CD4-positive, CD25-positive, alpha-beta regulatory T cell (primary cell): ENCODE measurements around the gene ZNF678. TPM values are rescaled to one million over a fixed set of nuclear protein-coding genes. Genes with fewer than 3 reads are reported as not detected.
"Not testable (repeated sequence)": the region's sequence is repeated elsewhere in the genome, so short reads cannot be mapped to it uniquely, and the experiment has no call there.

Source experiments
- ATAC-seq, 2 donors: fragments of 150-1000 bp; cut with Tn5 transposase; one replicate each; pipeline ENCODE4 v1.10.0; 2021; ENCODE audit warnings: low read depth in 2 of 2, moderate number of reproducible peaks in 2 of 2, moderate library complexity in 1 of 2
- DNase-seq, 3 donors: peaks; one replicate each; pipeline versions ENCODE4 v3.0.0 to v3.0.0-alpha.2; 2012 to 2022; ENCODE audit warnings: mixed read lengths in 1 of 3
- H3K27ac ChIP-seq: one replicate; pipeline ENCODE4 v1.7.0; 2013; ENCODE audit warnings: mild to moderate bottlenecking, low read length; ENCODE audit not compliant: insufficient read depth, poor library complexity, severe bottlenecking
- H3K27me3 ChIP-seq: one replicate; pipeline ENCODE4 v1.7.0; 2013; ENCODE audit warnings: low read length; ENCODE audit not compliant: control insufficient read depth, insufficient read depth
- H3K36me3 ChIP-seq: one replicate; pipeline ENCODE4 v1.7.0; 2013; ENCODE audit warnings: mild to moderate bottlenecking, low read length, moderate library complexity; ENCODE audit not compliant: control insufficient read depth, insufficient read depth
- H3K4me1 ChIP-seq: 2 replicates; pipeline ENCODE4 v1.7.0; 2013; ENCODE audit warnings: mild to moderate bottlenecking, low read length; ENCODE audit not compliant: insufficient read depth, control insufficient read depth, poor library complexity, severe bottlenecking
- H3K4me3 ChIP-seq: one replicate; pipeline ENCODE4 v1.7.0; 2013; ENCODE audit warnings: low read depth, mild to moderate bottlenecking, low read length, moderate library complexity
- H3K9me3 ChIP-seq, 2 experiments: 1 replicate in 1 of 2; 2 replicates in 1 of 2; pipeline ENCODE4 v1.7.0; 2013; ENCODE audit warnings: low read length in 2 of 2, mild to moderate bottlenecking in 1 of 2, moderate library complexity in 1 of 2; ENCODE audit not compliant: control insufficient read depth in 2 of 2
- H3K27ac Mint-ChIP-seq, 3 donors: one replicate each; pipeline ENCODE4 v1.8.0; 2020 to 2022; ENCODE audit warnings: mild to moderate bottlenecking in 3 of 3, mixed read lengths in 3 of 3, moderate library complexity in 2 of 3
- H3K27me3 Mint-ChIP-seq: one replicate; pipeline ENCODE4 v1.8.0; 2022; ENCODE audit warnings: mild to moderate bottlenecking, mixed read lengths
- H3K36me3 Mint-ChIP-seq: one replicate; pipeline ENCODE4 v1.8.0; 2020; ENCODE audit warnings: mixed read lengths
- H3K4me1 Mint-ChIP-seq, 4 donors: one replicate each; pipeline ENCODE4 v1.8.0; 2020 to 2022; ENCODE audit warnings: mixed read lengths in 4 of 4, mild to moderate bottlenecking in 1 of 4
- H3K4me3 Mint-ChIP-seq, 4 donors: one replicate each; pipeline ENCODE4 v1.8.0; 2020 to 2022; ENCODE audit warnings: mild to moderate bottlenecking in 4 of 4, mixed read lengths in 4 of 4, moderate library complexity in 3 of 4
- H3K9me3 Mint-ChIP-seq, 7 donors: one replicate each; pipeline ENCODE4 v1.8.0; 2020 to 2022; ENCODE audit warnings: mixed read lengths in 7 of 7, mild to moderate bottlenecking in 3 of 7, moderate library complexity in 2 of 7
- polyA plus RNA-seq, 4 donors: library from polyadenylated mRNA; unstranded; fragments of 300-500 nt; fragmentation: Illumina TruSeq; gene quantifications; one replicate each; pipeline ENCODE4 v1.2.3, GENCODE V29; 2021
- total RNA-seq: library from RNA; stranded (reverse); gene quantifications from one replicate; pipeline ENCODE4 v1.2.3, GENCODE V29; 2022

The ZNF678 gene
- total and polyA plus RNA-seq, 5 donors from 2014 or later, result 2.4 to 9.9 (median 3.9) TPM

GRCh38 chr1:227697321-227697864, 134.0 kb downstream of the ZNF678 start:
- Mint-ChIP-seq H3K36me3 (peaks cover 4% of the 10 kb centered on the region), H3K27ac (no peak overlapping the region), H3K4me3 (no peak overlapping the region), H3K4me1 (no peaks in the 10 kb centered on the region), H3K27me3 (no peaks in the 10 kb centered on the region), H3K9me3 (peaks cover 5 to 61% (median 28%) of the 10 kb centered on the region in 7 donors)
- H3K4me3 ChIP-seq, result no peak overlapping the region
- peaks cover 40 to 45% of the 10 kb centered on the region in 2 experiments for H3K9me3 ChIP-seq
- H3K27ac ChIP-seq, result no peak overlapping the region
- H3K4me1 ChIP-seq, result no peaks in the 10 kb centered on the region
- ATAC-seq, result no peak
- H3K36me3 ChIP-seq, result no peaks in the 10 kb centered on the region
- DNase-seq, result no peak
- no peaks in the 10 kb centered on the region for H3K27me3 ChIP-seq

- H3K4me3 ChIP-seq, H3K36me3 Mint-ChIP-seq, H3K36me3 ChIP-seq, H3K27ac Mint-ChIP-seq, H3K4me3 Mint-ChIP-seq, ATAC-seq, H3K4me1 ChIP-seq, H3K27ac ChIP-seq, H3K4me1 Mint-ChIP-seq, H3K27me3 Mint-ChIP-seq, H3K27me3 ChIP-seq, DNase-seq: not testable (repeated sequence)
- peaks cover 22 to 23% of the 10 kb centered on the region in 2 experiments for H3K9me3 ChIP-seq
- peaks cover 4 to 71% (median 27%) of the 10 kb centered on the region in 7 donors for H3K9me3 Mint-ChIP-seq
Measured at GRCh38 chr1:227701631-227702030, 138.3 kb downstream of the ZNF678 start.

GRCh38 chr1:227707846-227708245, 144.5 kb downstream of the ZNF678 start:
- Histone ChIP-seq H3K4me3 (no peak overlapping the region), H3K4me1 (no peaks in the 10 kb centered on the region), H3K9me3 (no peaks in the 10 kb centered on the region), H3K27ac (no peak overlapping the region), H3K36me3 (no peaks in the 10 kb centered on the region), H3K27me3 (no peaks in the 10 kb centered on the region)
- H3K27ac Mint-ChIP-seq, result no peak overlapping the region
- H3K4me1 Mint-ChIP-seq, result peaks cover 4 to 8% (median 7%) of the 10 kb centered on the region in 4 donors
- H3K9me3 Mint-ChIP-seq, result peaks cover 4 to 36% (median 17%) of the 10 kb centered on the region in 7 donors
- ATAC-seq (no peak), DNase-seq (no peak)
- no peaks in the 10 kb centered on the region for H3K36me3 Mint-ChIP-seq
- H3K27me3 Mint-ChIP-seq, result peaks cover 5% of the 10 kb centered on the region
- H3K4me3 Mint-ChIP-seq, result no peak overlapping the region

GRCh38 chr1:227709451-227709850, 146.1 kb downstream of the ZNF678 start:
- peaks cover under 1 to 11% of the 10 kb centered on the region in 2 experiments for H3K9me3 ChIP-seq
- H3K27ac ChIP-seq, result no peak overlapping the region
- H3K36me3 Mint-ChIP-seq, result no peaks in the 10 kb centered on the region
- H3K4me3 Mint-ChIP-seq, result no peak overlapping the region
- no peak overlapping the region for H3K27ac Mint-ChIP-seq
- no peaks in the 10 kb centered on the region for H3K4me1 ChIP-seq
- H3K4me1 Mint-ChIP-seq, result peaks cover 4 to 8% (median 7%) of the 10 kb centered on the region in 4 donors
- no peaks in the 10 kb centered on the region for H3K36me3 ChIP-seq
- DNase-seq (no peak), ATAC-seq (no peak)
- H3K4me3 ChIP-seq, result no peak overlapping the region
- H3K27me3 ChIP-seq, result no peaks in the 10 kb centered on the region
- peaks cover 5% of the 10 kb centered on the region for H3K27me3 Mint-ChIP-seq
- H3K9me3 Mint-ChIP-seq, result peaks cover 4 to 26% (median 13%) of the 10 kb centered on the region in 7 donors

- not testable (repeated sequence) for H3K36me3 Mint-ChIP-seq, H3K4me3 Mint-ChIP-seq, H3K27me3 ChIP-seq, DNase-seq, H3K27me3 Mint-ChIP-seq, H3K4me1 ChIP-seq, H3K36me3 ChIP-seq, H3K4me1 Mint-ChIP-seq, ATAC-seq, H3K27ac Mint-ChIP-seq, H3K27ac ChIP-seq, H3K4me3 ChIP-seq
- peaks cover 4 to 28% (median 19%) of the 10 kb centered on the region in 7 donors for H3K9me3 Mint-ChIP-seq
- peaks cover 5 to 14% of the 10 kb centered on the region in 2 experiments for H3K9me3 ChIP-seq
Measured at GRCh38 chr1:227710474-227710873, 147.1 kb downstream of the ZNF678 start.

GRCh38 chr1:227712648-227713047, 149.3 kb downstream of the ZNF678 start:
- no peak for DNase-seq
- no peak for ATAC-seq
- H3K36me3 Mint-ChIP-seq, result no peaks in the 10 kb centered on the region
- Histone ChIP-seq H3K4me3 (no peak overlapping the region), H3K27ac (no peak overlapping the region), H3K4me1 (no peaks in the 10 kb centered on the region), H3K27me3 (no peaks in the 10 kb centered on the region), H3K9me3 (peaks cover 5 to 14% of the 10 kb centered on the region in 2 experiments), H3K36me3 (no peaks in the 10 kb centered on the region)
- H3K27me3 Mint-ChIP-seq, result peaks cover 10% of the 10 kb centered on the region
- peaks cover 4 to 6% (median 6%) of the 10 kb centered on the region in 4 donors for H3K4me1 Mint-ChIP-seq
- H3K9me3 Mint-ChIP-seq, result peaks cover 4 to 46% (median 24%) of the 10 kb centered on the region in 7 donors
- H3K4me3 Mint-ChIP-seq, result no peak overlapping the region
- no peak overlapping the region for H3K27ac Mint-ChIP-seq

- Histone ChIP-seq H3K4me1 (no peaks in the 10 kb centered on the region), H3K4me3 (no peak overlapping the region), H3K27me3 (no peaks in the 10 kb centered on the region), H3K27ac (no peak overlapping the region), H3K9me3 (peaks cover 15 to 45% of the 10 kb centered on the region in 2 experiments), H3K36me3 (no peaks in the 10 kb centered on the region)
- peaks cover 7 to 84% (median 27%) of the 10 kb centered on the region in 7 donors for H3K9me3 Mint-ChIP-seq
- H3K36me3 Mint-ChIP-seq, result peaks cover 6% of the 10 kb centered on the region
- no peak for ATAC-seq
- H3K27me3 Mint-ChIP-seq, result peaks cover 5% of the 10 kb centered on the region
- H3K27ac Mint-ChIP-seq, result no peak overlapping the region
- no peaks in the 10 kb centered on the region for H3K4me1 Mint-ChIP-seq
- H3K4me3 Mint-ChIP-seq, result no peak overlapping the region
- DNase-seq, result no peak
Measured at GRCh38 chr1:227718932-227719331, 155.6 kb downstream of the ZNF678 start.

- H3K27ac Mint-ChIP-seq, result no peak overlapping the region
- peaks cover 5% of the 10 kb centered on the region for H3K27me3 Mint-ChIP-seq
- Histone ChIP-seq H3K9me3 (peaks cover 10 to 37% of the 10 kb centered on the region in 2 experiments), H3K27ac (no peak overlapping the region), H3K27me3 (no peaks in the 10 kb centered on the region), H3K36me3 (no peaks in the 10 kb centered on the region), H3K4me1 (peaks cover 5% of the 10 kb centered on the region), H3K4me3 (no peak overlapping the region)
- ATAC-seq (no peak), DNase-seq (no peak)
- H3K4me1 Mint-ChIP-seq, result peaks cover 0 to 6% (median 4%) of the 10 kb centered on the region in 4 donors
- peaks cover 6% of the 10 kb centered on the region for H3K36me3 Mint-ChIP-seq
- peaks cover 4 to 49% (median 17%) of the 10 kb centered on the region in 7 donors for H3K9me3 Mint-ChIP-seq
- H3K4me3 Mint-ChIP-seq, result peak overlapping the region in 1 of 4 donors; percentile 72
Measured at GRCh38 chr1:227723474-227723873, 160.1 kb downstream of the ZNF678 start.
